GM23338 (cell line): ENCODE data around the gene GLTP.

ENCODE experiments used
- CTCF ChIP-seq, 2 experiments: fragments of 200-600 bp in 1 of 2; sonication (generic) in 1 of 2; conservative IDR thresholded peaks; 2 replicates each; pipeline versions ENCODE4 v1.5.1 to v1.6.1; 2016 to 2017; ENCODE audit warnings: antibody characterized with exemption in 2 of 2, low read depth in 2 of 2, mild to moderate bottlenecking in 2 of 2, moderate library complexity in 1 of 2
- EZH2 ChIP-seq: fragments of 200-600 bp; sonication (generic); IDR thresholded peaks from one replicate; pipeline ENCODE4 v1.8.0; 2017; ENCODE audit warnings: antibody characterized with exemption, mild to moderate bottlenecking, low read depth; ENCODE audit not compliant: unreplicated experiment
- POLR2AphosphoS5 ChIP-seq: IDR thresholded peaks from 2 replicates; pipeline ENCODE4 v1.6.1; 2016; ENCODE audit warnings: antibody characterized with exemption, low read depth

- TF ChIP-seq POLR2AphosphoS5 (no peak), CTCF (conservative IDR thresholded peaks at IDR 0.05; ENCODE audit: low read depth in 2 of 2) (no peak), EZH2 (no peak)
Measured at GRCh38 chr12:109836916-109837315, 43.4 kb downstream of the GLTP start.
